A673 (cell line): ENCODE data around the gene LGALS12.

Experiments
- CTCF ChIP-seq: fragments of 300-800, 200-600 bp; sonication (generic); conservative IDR thresholded peaks from 2 replicates; pipeline ENCODE4 v1.5.1; 2017; ENCODE audit warnings: low read depth, mild to moderate bottlenecking, antibody characterized with exemption, low read length, moderate library complexity, mixed read lengths
- EZH2 ChIP-seq: fragments of 200-600 bp; sonication (generic); IDR thresholded peaks from 2 replicates; pipeline ENCODE4 v1.6.1; 2017; ENCODE audit warnings: borderline replicate concordance, low read depth, mild to moderate bottlenecking, mixed read lengths, antibody characterized with exemption, low read length; ENCODE audit not compliant: poor library complexity, severe bottlenecking

DNA sequence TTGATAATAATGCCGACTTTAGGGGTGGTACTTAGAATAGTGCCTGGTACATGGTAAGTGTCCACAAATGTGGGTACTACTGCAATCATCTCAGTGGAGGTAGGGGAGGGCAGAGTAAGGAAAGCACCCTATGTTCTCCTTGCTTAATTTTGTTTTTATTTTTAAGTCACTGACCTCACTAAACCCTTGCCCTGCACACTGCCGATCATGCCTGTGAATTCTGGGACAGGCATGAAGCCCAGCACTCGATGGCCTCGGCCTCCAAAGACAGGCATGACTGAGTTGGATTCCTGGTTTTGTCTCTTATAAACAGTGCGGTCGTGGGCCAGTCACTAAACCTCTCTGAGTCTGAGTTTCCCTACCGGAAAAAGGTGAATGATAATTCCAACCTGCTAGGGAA, 6.9 kb downstream of the LGALS12 start:
- no peak for TF ChIP-seq CTCF
- no peak for TF ChIP-seq EZH2
